Effector memory CD4-positive, alpha-beta T cell (primary cell): ENCODE results near the gene DCX.

Experiments used
- DNase-seq, 3 donors: peaks; one replicate each; pipeline ENCODE4 v3.0.0-alpha.2; 2020
- H3K27ac ChIP-seq: 2 replicates; pipeline ENCODE4 v1.7.0; 2013; ENCODE audit warnings: mild to moderate bottlenecking, low read length, moderate library complexity; ENCODE audit not compliant: insufficient read depth, poor library complexity, severe bottlenecking
- H3K27me3 ChIP-seq: replicated peaks from 2 replicates; pipeline ENCODE4 v1.7.0; 2013; ENCODE audit warnings: mild to moderate bottlenecking, low read length; ENCODE audit not compliant: insufficient read depth, control insufficient read depth, poor library complexity, severe bottlenecking
- H3K36me3 ChIP-seq: 2 replicates; pipeline ENCODE4 v1.7.0; 2013; ENCODE audit warnings: mild to moderate bottlenecking, low read length, moderate library complexity; ENCODE audit not compliant: control insufficient read depth, insufficient read depth
- H3K4me1 ChIP-seq: 2 replicates; pipeline ENCODE4 v1.7.0; 2013; ENCODE audit warnings: low read length, mild to moderate bottlenecking; ENCODE audit not compliant: control insufficient read depth, insufficient read depth, poor library complexity, severe bottlenecking
- H3K4me3 ChIP-seq: 2 replicates; pipeline ENCODE4 v1.7.0; 2013; ENCODE audit warnings: low read length, low read depth, mild to moderate bottlenecking; ENCODE audit not compliant: insufficient read depth, poor library complexity, severe bottlenecking
- H3K9me3 ChIP-seq: 2 replicates; pipeline ENCODE4 v1.7.0; 2013; ENCODE audit warnings: mild to moderate bottlenecking, low read length, moderate library complexity; ENCODE audit not compliant: control insufficient read depth

DCX gene

DNA sequence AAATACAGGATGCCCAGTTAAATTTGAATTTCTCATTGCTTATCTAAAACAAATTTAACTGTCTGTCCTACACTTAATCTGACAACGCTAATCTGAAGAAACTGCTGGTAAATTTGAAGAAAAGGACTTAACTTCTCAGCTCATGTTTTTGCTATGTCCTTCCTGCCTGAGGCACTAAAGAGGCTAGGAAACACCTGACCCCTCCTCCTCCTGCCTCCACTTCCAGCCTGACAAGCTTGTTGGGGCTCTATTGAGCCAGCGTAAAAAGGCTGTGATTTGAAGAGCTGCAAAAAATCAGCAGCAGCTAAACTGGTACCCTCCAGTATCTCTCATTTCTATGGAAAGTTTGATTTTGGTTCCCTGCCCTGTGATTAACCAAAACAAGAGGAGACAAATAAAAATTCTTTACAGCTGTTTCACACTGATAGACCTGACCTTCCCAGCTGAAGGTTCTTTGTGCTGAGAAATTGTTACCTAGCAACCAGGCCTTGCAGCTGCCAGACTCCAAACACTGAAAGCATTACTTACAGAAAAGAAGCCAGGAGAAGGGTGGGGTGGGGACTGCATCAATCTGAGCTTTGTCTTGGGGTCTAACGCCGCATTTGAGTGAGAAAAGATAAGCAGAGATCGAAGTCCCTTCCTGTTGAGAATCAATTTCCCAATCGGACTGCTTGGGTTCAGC lies 35.0 kb downstream of the DCX start:
- H3K27me3 ChIP-seq, result no peaks in the 10 kb centered on the region
- no peak for DNase-seq
- no peak overlapping the region for H3K4me3 ChIP-seq
- H3K36me3 ChIP-seq, result no peaks in the 10 kb centered on the region
- H3K4me1 ChIP-seq, result no peaks in the 10 kb centered on the region
- H3K9me3 ChIP-seq, result no peaks in the 10 kb centered on the region
- H3K27ac ChIP-seq, result no peak overlapping the region

DNA sequence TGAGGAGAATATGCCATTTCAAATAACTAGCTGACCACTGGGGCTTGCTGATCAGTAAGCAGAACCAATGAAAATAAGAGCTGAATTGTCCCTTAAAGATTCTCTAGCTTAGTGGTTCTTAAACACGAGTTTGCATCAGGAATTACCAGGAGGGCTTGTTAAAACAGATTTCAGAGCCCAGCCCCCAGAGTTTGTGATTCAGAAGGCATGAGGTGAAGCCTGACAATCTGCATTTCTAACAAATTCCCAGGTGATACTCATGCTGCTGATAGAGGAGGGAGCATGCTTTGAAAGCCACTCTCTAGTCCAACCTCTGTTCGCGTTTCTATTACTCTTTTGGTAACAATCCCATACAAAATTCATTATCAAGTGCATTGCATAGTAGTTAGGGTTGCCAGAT lies 35.5 kb downstream of the DCX start:
- Histone ChIP-seq H3K27me3 (no peaks in the 10 kb centered on the region), H3K4me1 (no peaks in the 10 kb centered on the region), H3K27ac (no peak overlapping the region), H3K9me3 (no peaks in the 10 kb centered on the region), H3K36me3 (no peaks in the 10 kb centered on the region), H3K4me3 (no peak overlapping the region)
- DNase-seq, result no peak

DNA sequence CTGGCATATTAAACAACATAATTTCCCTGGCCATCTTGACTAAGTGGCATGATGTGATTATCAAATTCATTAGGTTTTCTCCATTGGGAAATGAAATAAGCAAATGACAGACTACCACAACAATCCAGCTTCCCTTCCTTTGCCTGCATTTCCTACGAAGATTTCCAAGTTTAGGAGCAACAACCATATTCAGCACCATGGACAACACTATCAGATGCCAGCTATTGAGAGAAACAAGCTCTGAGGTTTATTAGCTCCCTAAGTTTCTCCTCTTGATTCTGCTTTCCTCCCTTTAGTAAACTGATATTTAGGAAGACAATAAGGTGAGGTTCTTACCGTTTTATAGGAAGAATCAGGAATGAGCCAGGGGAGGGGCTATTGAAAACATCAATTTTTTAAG lies 36.2 kb downstream of the DCX start:
- Histone ChIP-seq H3K27ac (no peak overlapping the region), H3K27me3 (no peaks in the 10 kb centered on the region), H3K4me1 (no peaks in the 10 kb centered on the region), H3K9me3 (no peaks in the 10 kb centered on the region), H3K4me3 (no peak overlapping the region), H3K36me3 (no peaks in the 10 kb centered on the region)
- no peak for DNase-seq

DNA sequence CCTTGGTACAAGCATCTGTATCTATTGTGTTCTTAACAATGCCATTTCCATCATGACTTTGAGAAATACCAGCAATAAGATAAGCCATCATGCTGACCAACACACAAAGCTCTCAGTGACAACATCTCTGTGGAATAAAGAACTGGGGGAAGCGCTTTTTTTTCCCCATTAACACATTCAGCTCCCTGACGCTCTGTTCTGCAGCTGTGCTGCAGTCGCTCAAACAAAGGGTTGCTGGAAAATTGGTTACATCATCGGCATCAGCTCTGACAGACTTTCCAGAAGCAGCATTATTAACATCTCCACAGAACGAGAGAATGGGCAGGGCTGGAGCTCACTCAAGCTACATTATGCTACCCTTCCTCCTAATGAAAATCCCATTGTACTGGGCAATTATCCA lies 39.9 kb downstream of the DCX start:
- DNase-seq, result no peak
- Histone ChIP-seq H3K27me3 (no peaks in the 10 kb centered on the region), H3K27ac (no peak overlapping the region), H3K4me3 (no peak overlapping the region), H3K9me3 (no peaks in the 10 kb centered on the region), H3K4me1 (no peaks in the 10 kb centered on the region), H3K36me3 (no peaks in the 10 kb centered on the region)

DNA sequence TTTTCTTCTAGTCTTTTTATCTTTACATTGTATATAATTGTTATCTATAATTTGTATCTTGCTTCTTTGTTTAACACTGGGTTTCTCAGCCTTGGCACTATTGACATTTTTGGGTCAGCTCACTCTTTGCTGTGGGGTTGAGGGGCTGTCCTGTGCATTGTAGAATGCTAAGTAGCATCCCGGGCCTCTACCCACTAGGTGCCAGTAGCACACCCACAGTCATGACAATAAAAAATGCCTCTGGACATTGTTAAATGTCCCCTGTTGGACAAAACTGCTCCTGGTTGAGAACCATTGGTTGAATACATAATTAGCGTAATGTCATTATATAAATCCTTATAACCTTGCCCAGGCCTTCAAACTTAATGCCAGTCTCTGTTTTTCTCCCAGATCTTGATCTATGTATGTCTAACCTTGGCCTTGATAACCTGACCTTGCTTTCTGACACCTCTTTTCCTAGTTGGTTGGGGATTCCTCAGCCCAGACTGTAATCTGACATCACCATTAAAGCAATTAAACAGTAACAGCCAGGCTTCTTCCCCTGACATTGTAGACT lies 46.1 kb downstream of the DCX start:
- H3K27me3 ChIP-seq, result no peaks in the 10 kb centered on the region
- no peaks in the 10 kb centered on the region for H3K4me1 ChIP-seq
- no peaks in the 10 kb centered on the region for H3K36me3 ChIP-seq
- DNase-seq, result no peak
- no peak overlapping the region for H3K27ac ChIP-seq
- H3K9me3 ChIP-seq, result no peaks in the 10 kb centered on the region
- H3K4me3 ChIP-seq, result no peak overlapping the region

DNA sequence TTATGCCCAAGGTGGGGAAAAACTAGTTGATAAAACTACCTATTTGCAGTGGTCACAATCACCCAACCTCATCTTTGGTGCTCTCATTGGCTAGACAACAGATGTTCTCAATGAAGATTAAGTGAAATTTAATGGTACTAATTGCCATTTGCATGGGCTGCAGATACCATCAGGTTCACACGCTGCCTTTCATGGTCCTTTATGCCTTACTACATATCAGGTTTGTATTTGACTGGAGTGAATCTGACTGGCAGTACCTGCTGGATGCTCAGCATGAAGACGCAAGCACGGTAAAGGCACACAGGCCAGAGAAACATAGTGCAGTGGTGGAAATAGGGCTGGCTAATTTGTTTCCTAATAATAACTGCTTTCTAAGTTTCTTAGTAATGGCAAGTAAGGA lies 48.3 kb downstream of the DCX start:
- H3K4me3 ChIP-seq, result no peak overlapping the region
- no peaks in the 10 kb centered on the region for H3K27me3 ChIP-seq
- H3K36me3 ChIP-seq, result no peaks in the 10 kb centered on the region
- no peaks in the 10 kb centered on the region for H3K9me3 ChIP-seq
- no peaks in the 10 kb centered on the region for H3K4me1 ChIP-seq
- DNase-seq, result no peak
- no peak overlapping the region for H3K27ac ChIP-seq

DNA sequence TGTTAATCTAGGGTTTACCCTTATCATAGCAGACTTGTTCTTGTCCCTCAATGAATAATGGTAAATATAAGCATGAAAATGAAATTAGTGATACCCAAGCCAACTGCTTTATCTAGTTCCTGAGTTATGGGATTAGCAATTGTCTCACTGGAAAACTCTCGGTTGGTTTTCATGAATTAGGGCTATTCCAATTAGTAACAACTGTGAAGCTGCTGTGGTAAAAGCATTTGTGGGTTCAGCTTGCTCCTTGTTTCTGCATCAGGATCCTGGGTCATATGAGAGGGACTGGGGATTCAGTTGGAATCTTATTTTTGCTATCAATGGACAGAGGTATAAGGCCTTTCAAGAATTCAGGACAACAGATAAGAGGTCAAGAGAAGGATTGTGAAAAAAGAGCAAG lies 50.2 kb downstream of the DCX start:
- H3K36me3 ChIP-seq, result no peaks in the 10 kb centered on the region
- DNase-seq, result no peak

DNA sequence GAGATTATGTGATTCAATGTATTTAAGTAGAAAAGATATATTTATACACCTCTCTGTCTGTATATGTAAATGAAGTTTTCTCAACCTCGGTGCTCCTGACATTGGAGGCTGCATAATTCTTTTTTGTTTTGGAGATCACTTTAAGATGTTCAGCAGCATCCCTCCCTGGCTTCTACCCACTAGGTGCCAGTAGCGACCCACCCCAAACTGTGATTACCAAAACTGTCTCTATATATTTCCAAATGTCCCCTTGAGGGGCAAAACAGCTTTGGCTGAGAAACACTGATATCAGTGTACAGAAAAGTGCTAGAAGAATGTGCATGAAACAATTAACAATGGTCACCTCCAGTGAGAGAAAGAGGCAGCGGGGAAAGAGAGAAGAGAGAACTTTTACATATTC lies 51.2 kb downstream of the DCX start:
- H3K27me3 ChIP-seq, result no peaks in the 10 kb centered on the region
- no peaks in the 10 kb centered on the region for H3K4me1 ChIP-seq
- DNase-seq, result no peak
- no peaks in the 10 kb centered on the region for H3K36me3 ChIP-seq
- no peak overlapping the region for H3K27ac ChIP-seq
- no peak overlapping the region for H3K4me3 ChIP-seq
- H3K9me3 ChIP-seq, result no peaks in the 10 kb centered on the region

More for the DNA sequence above, 50.2 kb downstream of the DCX start:
- Histone ChIP-seq H3K27ac (no peak overlapping the region), H3K9me3 (no peaks in the 10 kb centered on the region), H3K4me1 (no peaks in the 10 kb centered on the region), H3K27me3 (no peaks in the 10 kb centered on the region), H3K4me3 (no peak overlapping the region)

DNA sequence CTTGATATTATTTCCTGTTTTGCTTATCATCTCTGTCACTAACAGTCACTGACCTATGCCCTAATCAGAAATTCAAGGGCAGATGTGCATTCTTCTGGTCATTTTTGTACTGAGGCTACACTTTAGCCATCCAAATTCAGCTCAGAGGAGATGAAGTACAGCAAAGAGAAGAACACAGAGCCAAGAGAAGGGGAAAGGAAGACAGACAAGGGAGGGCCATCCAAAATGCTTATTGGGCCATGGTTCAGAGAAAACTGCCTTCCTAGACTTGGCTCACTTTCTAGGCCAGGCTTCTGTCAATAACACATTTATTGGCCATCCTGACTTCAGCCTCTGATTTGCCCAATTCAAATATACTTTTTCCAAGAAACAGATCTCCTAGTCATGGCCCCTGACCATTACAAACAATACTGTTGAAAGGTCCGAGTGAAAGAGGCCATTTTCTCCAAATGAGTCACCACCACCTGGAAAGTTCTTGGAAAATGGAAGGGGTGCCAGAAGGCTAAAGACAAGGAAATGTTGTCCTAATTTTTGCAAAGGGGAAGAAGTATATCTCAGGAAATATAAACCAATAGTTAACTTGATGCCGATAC lies 56.4 kb downstream of the DCX start:
- no peak overlapping the region for H3K27ac ChIP-seq

DNA sequence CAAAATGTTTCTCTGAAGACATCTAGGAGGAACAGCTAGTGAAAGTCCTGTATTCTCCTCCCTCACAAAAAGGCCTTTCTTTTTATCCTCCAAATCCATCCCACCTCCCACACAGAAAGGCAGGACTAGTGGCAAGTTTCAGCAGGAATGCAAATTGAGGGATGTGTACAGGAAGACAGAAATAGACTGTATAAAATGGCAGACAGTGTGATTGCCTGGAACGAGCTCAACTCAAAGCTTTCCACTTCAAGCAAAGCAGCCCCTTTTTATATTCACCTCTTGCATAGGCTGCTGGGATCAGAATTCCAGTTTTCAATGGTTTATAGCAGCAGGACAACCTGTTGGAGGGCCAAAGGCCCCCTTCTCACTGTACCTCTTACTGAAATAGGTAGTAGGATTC lies 57.5 kb downstream of the DCX start:
- Histone ChIP-seq H3K27ac (no peak overlapping the region), H3K27me3 (no peaks in the 10 kb centered on the region), H3K36me3 (no peaks in the 10 kb centered on the region), H3K9me3 (no peaks in the 10 kb centered on the region), H3K4me1 (no peaks in the 10 kb centered on the region), H3K4me3 (no peak overlapping the region)
- DNase-seq, result no peak

More for the DNA sequence above, 56.4 kb downstream of the DCX start:
- Histone ChIP-seq H3K4me1 (no peaks in the 10 kb centered on the region), H3K27me3 (no peaks in the 10 kb centered on the region), H3K4me3 (no peak overlapping the region), H3K9me3 (no peaks in the 10 kb centered on the region), H3K36me3 (no peaks in the 10 kb centered on the region)
- no peak for DNase-seq
